ENCODE measurements around the gene GALNTL6. TPM values are rescaled to one million over a fixed set of nuclear protein-coding genes. Genes with fewer than 3 reads are reported as not detected.
"Not testable (repeated sequence)": the region's sequence is repeated elsewhere in the genome, so short reads cannot be mapped to it uniquely, and the experiment has no call there.

Gene GALNTL6
- total RNA-seq, 2 donors from 2014 or later = 0.92 to 3.8 TPM

GRCh38 chr4:172874944-172875343 is 1061.7 kb downstream of the GALNTL6 start:
- Histone ChIP-seq H3K4me3 (no peak overlapping the region), H3K36me3 (no peaks in the 10 kb centered on the region), H3K4me1 (ENCODE audit: control insufficient read depth in 1 of 2, low read depth in 2 of 2) (no peaks in the 10 kb centered on the region), H3K9me3 (no peaks in the 10 kb centered on the region), H3K27ac (no peak overlapping the region), H3K27me3 (replicated peaks; ENCODE audit: insufficient read depth) (no peaks in the 10 kb centered on the region)
- DNase-seq (ENCODE audit: low spot score) = no peak
- no peak for TF ChIP-seq CTCF (IDR thresholded peaks at IDR 0.05)
- ATAC-seq (ENCODE audit: insufficient number of reproducible peaks, low FRiP score, low read depth) = no peak

GRCh38 chr4:172876394-172876793 is 1063.2 kb downstream of the GALNTL6 start:
- TF ChIP-seq CTCF (IDR thresholded peaks at IDR 0.05) = no peak
- no peaks in the 10 kb centered on the region for H3K4me1 ChIP-seq (ENCODE audit: control insufficient read depth in 1 of 2, low read depth in 2 of 2)
- ATAC-seq (ENCODE audit: insufficient number of reproducible peaks, low FRiP score, low read depth) (no peak), DNase-seq (ENCODE audit: low spot score) (no peak)
- no peaks in the 10 kb centered on the region for H3K9me3 ChIP-seq
- H3K4me3 ChIP-seq = no peak overlapping the region
- H3K36me3 ChIP-seq = no peaks in the 10 kb centered on the region
- no peaks in the 10 kb centered on the region for H3K27me3 ChIP-seq (replicated peaks; ENCODE audit: insufficient read depth)
- no peak overlapping the region for H3K27ac ChIP-seq

GRCh38 chr4:172881645-172882044 is 1068.4 kb downstream of the GALNTL6 start:
- no peak for TF ChIP-seq CTCF (IDR thresholded peaks at IDR 0.05)
- Histone ChIP-seq H3K27me3 (replicated peaks; ENCODE audit: insufficient read depth) (no peaks in the 10 kb centered on the region), H3K27ac (no peak overlapping the region), H3K4me1 (ENCODE audit: control insufficient read depth in 1 of 2, low read depth in 2 of 2) (no peaks in the 10 kb centered on the region), H3K36me3 (no peaks in the 10 kb centered on the region), H3K9me3 (no peaks in the 10 kb centered on the region), H3K4me3 (no peak overlapping the region)
- ATAC-seq (ENCODE audit: insufficient number of reproducible peaks, low FRiP score, low read depth) (no peak), DNase-seq (ENCODE audit: low spot score) (no peak)

GRCh38 chr4:172887358-172887757 is 1074.2 kb downstream of the GALNTL6 start:
- not testable (repeated sequence) for H3K4me3 ChIP-seq; H3K27me3 ChIP-seq (replicated peaks; ENCODE audit: insufficient read depth); ATAC-seq (ENCODE audit: insufficient number of reproducible peaks, low FRiP score, low read depth); H3K9me3 ChIP-seq; H3K27ac ChIP-seq; H3K4me1 ChIP-seq (ENCODE audit: control insufficient read depth in 1 of 2, low read depth in 2 of 2); H3K36me3 ChIP-seq; DNase-seq (ENCODE audit: low spot score)

- Histone ChIP-seq H3K27ac (no peak overlapping the region), H3K36me3 (no peaks in the 10 kb centered on the region), H3K4me3 (no peak overlapping the region), H3K4me1 (ENCODE audit: control insufficient read depth in 1 of 2, low read depth in 2 of 2) (no peaks in the 10 kb centered on the region), H3K9me3 (no peaks in the 10 kb centered on the region), H3K27me3 (replicated peaks; ENCODE audit: insufficient read depth) (no peaks in the 10 kb centered on the region)
- ATAC-seq (ENCODE audit: insufficient number of reproducible peaks, low FRiP score, low read depth) (no peak), DNase-seq (ENCODE audit: low spot score) (no peak)
- TF ChIP-seq CTCF (IDR thresholded peaks at IDR 0.05) = no peak
These were observed 1074.8 kb downstream of the GALNTL6 start for GRCh38 chr4:172887959-172888358.

GRCh38 chr4:172892300-172892699 is 1079.1 kb downstream of the GALNTL6 start:
- Histone ChIP-seq H3K27ac (no peak overlapping the region), H3K9me3 (peaks cover 12% of the 10 kb centered on the region), H3K36me3 (no peaks in the 10 kb centered on the region), H3K27me3 (replicated peaks; ENCODE audit: insufficient read depth) (no peaks in the 10 kb centered on the region), H3K4me3 (no peak overlapping the region), H3K4me1 (ENCODE audit: control insufficient read depth in 1 of 2, low read depth in 2 of 2) (no peaks in the 10 kb centered on the region)
- ATAC-seq (ENCODE audit: insufficient number of reproducible peaks, low FRiP score, low read depth) (no peak), DNase-seq (ENCODE audit: low spot score) (no peak)
- TF ChIP-seq CTCF (IDR thresholded peaks at IDR 0.05) = no peak

All from thoracic aorta (tissue), 2 donors.